Activated CD4-positive, alpha-beta T cell treated with anti-CD3 and anti-CD28 coated beads for 24 hours (primary cell): Measurements from ENCODE around the gene PRPS1.
"Not testable (repeated sequence)": the region's sequence is repeated elsewhere in the genome, so short reads cannot be mapped to it uniquely, and the experiment has no call there.

Experiments used
- DNase-seq, 2 donors: peaks; one replicate each; pipeline ENCODE4 v3.0.0-alpha.2; 2020; ENCODE audit warnings: low read depth in 2 of 2

The PRPS1 gene

DNA sequence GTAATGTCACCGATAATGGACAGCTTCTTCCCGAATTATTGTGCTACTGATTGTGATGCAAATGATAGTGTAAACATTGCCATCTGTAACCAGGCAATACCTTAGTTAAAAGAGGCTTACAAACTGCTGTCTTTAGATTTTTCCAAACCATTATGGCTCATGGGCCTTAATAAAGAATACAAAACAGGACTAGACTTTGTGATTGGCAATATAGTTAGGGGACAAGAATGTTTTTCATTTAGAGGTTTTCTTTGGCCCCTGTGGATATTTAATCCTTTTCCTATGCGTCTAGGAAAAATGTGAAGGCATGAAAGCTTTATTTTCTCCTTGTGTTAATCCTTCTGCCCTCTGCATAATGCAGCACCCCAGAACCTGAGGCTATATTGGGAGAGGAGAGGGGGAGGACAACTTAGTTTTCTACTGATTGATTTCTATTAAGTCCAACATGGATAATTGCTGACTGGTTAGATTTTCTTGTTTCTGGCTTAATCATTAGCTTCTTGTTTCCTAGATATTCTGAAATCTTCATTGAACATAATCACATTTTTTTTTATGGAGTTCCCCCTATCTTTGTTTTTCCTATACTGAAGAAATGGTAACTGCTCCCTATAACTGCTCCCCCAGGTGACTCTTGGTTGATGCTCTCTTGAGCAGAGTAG, 1.9 kb downstream of the PRPS1 start:
- no peak for DNase-seq

DNA sequence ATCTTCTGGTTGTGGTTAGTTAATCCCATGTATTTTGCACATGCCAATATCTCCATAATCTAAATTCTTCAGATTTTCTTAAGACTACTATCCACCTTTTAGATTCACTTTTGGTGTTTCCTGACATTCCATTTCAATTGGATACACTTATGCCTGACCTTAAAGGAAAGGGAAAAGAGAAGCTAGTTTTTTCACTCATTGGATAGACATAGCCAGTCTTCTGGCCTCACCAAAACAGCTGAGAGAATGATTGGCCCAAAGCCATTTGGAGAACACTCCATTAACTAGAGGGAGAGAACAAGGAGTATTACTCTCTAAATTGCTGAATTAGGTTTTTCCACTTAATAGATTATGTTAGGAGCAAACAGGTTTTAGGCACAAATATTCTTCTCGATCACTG, 4.0 kb downstream of the PRPS1 start:
- no peak for DNase-seq

DNA sequence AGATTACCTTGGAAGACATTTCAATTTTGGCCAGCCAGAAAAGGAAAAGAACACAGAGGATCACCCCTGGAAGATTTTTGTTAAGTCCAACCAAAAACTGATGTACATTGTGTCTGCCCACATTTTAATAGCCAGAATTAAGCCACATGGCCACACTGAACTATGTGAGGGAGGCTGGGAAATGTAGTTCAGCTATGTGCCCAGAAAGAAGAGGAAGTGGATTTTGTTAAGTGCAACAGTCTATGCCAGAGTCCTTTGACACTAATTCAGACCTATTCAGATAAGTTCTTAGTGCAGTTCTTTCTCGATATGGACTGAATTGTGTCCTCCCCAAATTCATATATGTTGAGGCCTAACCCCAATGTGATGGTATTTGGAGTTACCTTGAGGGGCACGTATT, 18.4 kb downstream of the PRPS1 start:
- DNase-seq, result no peak

DNA sequence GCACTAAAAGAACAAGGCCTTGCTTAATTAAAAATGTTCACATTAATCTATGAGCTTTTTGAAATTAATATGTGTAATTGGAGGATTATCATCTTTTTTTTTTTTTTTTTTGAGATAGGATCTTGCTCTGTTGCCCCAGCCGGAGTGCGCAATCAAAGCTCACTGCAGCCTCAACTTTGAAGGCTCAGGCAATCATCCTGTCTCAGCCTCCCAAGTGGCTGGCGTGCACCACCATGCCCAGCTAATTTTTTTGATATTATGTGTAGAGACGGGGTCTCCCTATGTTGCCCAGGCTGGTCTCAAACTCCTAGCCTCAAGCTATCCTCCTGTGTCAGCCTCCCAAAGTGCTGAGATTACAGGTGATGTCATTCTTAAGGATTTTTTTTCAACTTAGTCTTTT, 20.0 kb downstream of the PRPS1 start:
- no peak for DNase-seq

DNA sequence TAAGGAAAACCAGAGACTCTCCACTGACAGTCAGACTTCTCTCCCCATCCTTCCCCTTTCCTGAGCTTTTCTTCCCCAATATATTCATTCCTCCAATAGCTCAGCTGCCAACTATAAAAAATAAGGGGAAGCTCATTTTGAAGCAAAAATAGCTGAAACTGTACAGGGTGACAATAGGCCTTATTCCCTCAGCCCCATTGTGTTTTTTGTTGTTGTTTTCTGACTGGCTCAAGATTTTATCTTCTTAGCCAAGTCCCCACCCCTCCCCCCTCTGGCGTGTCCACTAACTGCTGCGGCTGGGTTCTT, 26.2 kb downstream of the PRPS1 start:
- no peak for DNase-seq

DNA sequence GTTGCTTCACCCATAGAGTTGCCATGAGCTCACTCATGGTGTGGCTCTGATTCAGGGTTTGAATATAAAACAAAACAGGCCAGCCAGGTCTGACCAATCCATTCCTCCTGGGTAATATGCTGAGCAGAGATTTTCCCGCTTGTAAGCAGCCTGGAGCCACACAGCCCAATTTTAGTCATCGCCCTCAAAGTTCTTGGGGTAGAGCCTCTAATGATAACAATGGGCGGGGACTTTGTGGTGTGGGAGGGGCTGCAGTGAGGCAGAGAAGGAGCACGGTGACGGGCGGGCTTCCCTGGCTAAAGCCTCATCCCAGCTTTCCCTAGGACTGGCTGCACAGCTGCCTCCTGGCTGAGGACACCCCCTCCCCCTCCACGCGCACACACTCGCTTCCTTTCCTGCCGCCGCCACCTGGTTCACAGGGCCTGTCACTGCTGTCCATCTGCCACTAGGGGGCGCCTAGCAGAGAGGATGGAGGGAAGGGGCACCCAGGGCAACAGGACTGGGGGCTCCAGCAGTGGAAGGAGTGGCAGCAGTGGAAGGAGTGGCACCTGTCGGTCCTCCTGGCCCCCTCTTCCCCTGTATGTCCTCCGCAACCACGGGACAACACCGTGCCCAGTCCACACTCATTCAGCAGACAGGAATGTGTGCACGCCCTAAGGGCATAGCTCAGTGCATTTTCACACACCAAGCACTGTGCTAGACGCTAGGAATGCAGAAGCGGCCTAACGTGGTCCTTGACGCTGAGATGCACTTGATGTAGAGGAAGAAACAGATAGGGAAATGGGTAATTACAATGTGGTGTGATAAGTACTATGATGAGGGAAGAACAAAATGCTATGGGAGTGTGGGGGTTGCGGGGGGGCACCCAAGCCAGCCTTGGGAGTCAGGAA, 26.8 kb downstream of the PRPS1 start:
- DNase-seq, result peak; percentile 41 to 58

DNA sequence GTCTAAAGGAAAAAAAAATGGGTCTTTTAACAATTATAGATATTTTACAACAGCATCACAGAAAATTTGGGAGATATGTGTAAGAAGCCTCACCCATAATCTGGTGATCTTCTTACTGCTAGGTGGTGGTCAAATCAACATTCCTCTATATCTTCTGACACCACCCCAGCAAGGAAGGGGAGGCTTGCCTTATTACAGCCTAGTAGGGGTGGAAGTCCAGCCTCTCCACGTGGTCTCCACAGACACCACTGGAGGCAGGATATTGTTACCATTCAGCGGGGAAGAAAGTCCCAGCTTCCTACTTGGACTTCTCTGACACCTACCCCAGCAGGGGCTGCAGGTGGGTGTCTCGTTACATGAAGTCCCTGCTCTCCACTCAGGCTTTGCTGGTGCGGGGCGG, 28.7 kb downstream of the PRPS1 start:
- no peak for DNase-seq

DNA sequence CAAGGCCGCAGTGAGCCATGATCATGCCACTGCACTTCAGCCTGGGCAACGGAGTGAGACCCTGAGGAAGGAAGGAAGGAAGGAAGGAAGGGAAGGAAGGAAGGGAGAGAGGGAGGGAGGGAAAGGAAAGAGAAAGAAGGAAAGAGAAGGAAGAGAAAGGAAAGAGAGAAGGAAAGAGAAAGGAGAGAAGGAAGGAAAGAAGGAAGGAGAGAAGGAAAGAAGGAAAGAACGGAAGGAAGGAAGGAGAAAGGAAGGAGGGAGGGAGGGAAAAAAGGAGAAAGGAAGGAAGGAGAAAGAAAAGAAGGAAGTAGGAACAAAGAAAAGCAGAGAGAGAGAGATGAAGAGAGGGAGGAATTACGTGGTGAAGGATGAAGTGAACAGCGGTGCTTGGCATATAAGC, 30.4 kb downstream of the PRPS1 start:
- no peak for DNase-seq

DNA sequence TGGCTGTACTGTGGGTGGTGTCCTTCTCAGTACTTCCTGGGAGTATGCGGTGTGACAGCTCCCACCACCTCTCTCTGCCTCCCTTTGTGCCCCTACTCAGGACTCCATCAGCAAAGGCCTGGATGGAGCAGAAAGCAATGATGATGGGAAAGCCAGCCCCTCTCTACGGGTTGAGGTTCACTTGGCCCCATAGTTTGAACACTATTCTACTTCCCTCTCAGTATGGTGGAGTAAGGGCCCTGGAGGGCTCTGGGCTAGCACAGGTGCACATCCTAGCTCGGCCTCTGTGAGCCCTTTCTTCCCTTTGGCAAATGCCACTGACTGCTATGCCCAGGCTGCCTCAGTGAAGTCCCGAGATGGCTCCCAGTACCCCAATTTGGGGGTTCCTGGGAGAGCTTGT, 31.0 kb downstream of the PRPS1 start:
- DNase-seq, result no peak

DNA sequence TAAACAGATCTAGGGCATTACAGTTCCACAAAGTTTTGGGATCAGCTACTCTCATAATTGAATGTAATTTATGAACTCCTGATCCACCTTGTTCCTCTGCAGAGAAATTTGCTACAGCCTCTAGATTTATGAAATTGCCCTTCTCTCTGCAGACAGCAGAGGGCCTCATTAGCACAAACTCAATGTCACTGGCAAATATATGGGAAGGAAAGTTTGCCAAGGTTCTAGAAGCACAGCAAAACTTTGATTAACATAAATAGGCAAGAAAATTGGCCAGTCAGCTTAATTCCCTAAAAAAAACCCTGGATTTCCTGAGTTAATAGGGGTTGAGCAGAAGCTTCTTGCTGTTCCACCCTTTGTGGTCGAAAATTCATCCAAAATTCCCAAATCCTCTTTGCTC, 31.5 kb downstream of the PRPS1 start:
- no peak for DNase-seq

DNA sequence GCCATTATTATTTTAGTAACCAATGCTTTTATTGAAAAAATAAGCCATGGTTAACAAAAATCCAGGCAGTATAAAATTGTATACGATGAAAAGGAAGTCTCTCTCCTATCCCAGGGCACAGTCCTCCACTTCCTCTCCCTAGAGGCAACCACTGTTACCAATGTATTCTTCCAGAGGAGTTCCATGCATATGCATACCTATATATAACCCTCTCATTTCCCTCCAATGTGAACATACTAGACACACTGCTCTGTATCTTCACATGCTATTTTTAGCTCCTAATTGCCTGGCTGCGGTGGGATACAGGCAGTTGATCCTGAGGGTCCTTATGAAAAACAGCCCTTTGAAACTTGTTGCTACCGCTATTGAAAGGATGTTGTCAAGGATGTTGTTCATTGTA, 33.8 kb downstream of the PRPS1 start:
- no peak for DNase-seq

DNA sequence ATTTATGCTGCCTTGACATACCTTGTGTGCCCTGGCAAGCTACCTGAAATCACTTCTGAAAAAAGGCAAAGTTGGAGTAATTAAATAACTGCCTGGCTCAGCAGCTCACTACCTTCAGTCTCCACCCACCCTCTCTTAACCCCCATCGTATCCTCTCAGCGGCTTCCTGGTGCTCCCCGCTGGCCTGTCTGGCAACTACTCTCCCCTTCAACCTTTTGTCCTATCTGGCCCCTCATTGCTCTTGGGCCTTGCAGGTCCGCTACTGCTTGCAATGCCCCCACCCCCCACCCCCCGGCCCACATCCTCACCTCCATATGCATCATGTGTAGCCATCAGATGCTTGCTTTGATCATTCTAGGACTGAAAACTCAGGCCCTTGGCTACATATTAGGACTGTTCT, 34.5 kb downstream of the PRPS1 start:
- no peak for DNase-seq

DNA sequence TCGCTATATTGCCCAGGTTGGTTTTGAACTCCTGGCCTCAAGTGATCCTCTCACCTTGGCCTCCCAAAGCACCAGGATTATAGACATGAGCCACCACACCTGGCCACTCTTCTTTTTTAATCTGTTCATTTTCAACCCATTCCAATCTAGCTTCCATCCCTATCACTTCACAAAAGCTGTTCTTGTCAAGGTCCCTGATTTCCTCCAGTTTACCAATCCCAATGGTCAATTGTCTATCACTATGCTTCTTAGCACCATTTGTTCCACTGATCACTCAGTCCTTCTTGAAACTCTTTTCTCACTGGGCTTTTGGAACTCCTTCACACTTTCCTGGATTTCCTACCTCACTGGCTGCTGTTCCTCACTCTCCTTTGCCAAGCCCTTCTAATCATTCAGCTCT, 38.6 kb downstream of the PRPS1 start:
- no peak for DNase-seq

DNA sequence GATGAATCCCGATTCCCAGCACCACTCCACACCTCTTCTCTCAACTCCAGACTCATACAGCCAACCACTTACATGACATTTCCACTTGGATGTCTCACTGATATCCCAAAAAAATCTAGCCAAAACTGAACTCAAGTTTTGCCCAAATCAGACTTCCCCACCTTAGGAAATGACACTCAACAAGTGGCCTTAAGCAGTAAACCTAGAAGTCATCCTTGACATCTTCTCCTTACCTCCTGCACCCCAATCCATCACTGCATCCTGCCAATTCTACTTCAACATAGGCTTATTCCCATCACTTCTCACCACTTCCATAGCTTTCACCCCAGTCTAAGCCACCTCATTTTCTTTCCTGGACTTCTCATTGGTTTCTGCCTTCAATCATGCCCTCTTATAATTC, 39.1 kb downstream of the PRPS1 start:
- no peak for DNase-seq

DNA sequence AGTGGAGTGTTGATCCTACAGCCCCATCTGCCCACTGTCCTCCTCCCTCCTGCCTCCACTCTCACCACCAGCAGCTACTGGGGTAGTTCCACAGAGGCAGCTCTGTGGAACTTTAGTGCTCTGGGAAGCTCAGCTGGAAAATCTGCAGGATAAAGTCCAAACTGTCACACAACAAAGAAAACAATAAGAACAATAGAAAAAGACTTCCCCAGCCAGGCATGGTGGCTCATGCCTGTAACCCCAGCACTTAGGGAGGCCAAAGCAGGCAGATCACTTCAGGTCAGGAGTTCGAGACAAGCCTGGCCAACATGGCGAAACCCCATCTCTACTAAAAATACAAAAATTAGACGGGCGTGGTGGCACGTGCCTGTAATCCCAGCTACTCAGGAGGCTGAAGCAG, 40.4 kb downstream of the PRPS1 start:
- not testable (repeated sequence) for DNase-seq

DNA sequence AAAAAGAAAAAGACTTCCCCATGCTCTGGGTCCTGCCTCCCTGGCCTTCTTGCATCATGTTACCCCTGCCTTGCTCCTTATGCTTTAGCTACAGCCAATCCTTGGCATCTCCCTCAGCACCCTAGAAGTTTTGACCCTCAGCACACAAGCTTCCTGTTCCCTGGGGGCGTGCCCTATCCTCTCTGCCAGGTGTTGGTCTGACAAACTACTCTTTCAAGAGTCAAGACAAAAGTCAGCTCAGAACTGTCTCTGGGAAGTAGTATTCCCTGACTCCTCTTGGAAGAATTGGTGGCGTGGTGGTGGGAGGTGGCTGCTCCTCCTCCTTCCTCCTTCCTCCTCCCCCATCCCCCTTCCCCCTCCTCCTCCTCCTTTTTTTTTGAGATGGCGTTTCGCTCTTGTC, 41.0 kb downstream of the PRPS1 start:
- no peak for DNase-seq

DNA sequence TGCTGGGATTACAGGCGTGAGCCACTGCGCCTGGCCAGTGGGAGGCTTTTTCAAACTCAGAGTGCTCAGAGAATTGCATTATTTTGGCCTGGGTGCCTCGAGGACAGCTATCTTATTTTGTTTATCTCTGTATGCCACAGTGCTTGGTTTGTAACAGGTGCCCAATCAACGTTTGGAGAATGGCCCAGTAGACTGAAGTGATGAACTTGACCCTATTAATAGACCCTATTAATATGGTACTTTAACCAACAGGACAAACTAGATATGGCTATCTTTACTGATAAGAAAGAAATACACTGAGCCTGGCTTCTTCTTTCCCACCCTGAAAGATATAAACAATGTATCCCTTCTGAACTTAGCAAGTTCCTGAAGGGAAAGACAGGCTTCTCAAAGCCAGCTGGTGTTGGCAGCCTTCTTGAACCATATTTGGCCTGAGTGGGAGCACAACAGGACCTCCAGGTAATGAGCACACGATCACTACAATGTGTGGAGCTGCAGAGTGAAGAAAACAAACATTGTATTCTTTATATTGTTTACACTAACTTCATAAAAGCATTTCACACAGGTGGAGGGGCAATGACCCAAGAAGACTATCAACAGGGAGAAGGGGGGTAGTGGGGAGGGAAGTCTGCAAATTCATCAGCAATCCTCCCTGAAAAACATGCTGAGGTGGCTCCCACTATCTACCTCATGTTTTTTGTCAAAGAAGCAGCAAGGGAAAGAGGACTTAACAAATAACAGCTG, 41.7 kb downstream of the PRPS1 start:
- DNase-seq, result no peak

DNA sequence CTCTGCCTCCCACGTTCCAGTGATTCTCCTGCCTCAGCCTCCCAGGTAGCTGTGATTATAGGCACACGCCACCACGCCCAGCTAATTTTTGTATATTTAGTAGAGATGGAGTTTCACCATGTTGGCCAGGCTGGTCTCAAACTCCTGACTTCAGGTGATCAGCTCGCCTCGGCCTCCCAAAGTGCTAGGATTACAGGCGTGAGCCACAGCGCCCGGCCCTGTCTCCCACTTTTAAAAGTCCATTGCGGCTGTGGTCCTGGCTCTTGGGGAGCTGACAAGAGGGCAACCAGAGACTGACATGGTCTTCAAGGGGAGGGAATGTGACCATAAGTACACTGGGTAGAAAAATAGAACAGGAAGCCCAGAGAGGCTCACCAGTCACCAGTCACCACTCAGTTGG, 42.9 kb downstream of the PRPS1 start:
- not testable (repeated sequence) for DNase-seq

DNA sequence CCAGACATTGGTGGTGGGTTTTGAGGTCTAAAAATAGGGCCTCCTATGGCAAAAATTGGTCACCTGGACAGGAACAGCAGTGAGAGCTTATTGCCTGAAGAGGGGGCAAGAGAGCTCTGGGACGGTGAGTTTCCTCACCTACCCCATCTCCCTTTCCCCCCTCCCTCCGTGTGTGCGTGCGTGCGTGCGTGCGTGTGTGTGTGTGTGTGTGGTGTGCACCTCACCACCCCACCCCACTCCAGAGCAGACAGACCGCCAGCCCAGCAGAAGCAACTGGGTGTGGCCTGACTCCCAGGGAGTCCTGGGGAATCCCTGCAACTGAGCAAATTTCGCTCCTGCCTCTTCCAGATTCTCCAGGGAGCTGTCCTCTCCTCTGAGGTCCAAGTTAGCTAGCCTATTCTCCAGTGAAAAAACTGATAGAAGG, 44.7 kb downstream of the PRPS1 start:
- DNase-seq, result peak; percentile 26 to 56

DNA sequence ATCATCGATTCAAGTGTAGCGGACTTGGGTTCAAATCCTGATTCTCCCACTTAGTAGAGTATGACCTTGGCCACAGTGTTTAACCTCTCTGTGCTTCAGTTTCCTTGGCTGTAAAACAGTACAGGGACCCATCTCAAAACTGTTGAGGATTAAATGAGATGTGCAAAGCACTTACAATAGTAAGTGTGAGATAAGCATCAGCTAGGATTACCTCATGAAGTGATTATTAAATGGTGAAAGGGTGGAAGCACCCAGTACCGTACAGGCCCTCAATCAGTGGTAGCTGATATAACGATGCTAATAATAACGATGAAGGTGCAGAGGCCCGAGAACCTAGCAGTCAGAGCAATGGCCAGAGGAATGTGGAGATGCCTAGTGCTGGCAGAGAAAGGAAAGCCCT, 45.1 kb downstream of the PRPS1 start:
- DNase-seq, result no peak

DNA sequence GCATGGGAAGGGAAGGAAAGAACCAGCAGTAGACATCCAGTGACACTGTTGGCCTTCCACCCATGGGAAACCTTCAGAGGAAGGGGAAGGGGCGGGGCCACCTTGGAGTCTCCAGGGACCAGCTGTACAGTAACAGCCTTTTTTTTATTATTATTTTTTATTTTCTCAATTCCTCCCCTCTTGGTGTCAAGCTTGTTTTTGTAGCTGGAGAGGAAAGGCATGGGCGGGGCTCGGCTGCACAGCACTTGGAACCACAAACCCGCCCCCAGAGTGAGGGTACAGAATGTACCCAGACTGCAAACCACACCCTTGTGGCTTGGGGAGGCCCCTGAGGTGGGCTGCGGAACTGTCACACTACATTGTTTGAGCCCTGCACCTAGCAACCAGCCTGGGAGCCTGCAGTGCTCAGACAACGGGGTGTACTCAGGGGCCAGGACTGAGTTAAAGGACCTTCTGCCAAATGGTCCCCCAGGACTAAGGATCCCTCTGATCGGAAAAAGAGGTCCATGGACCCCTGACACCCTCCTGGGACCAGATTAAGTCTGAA, 45.7 kb downstream of the PRPS1 start:
- DNase-seq, result peak; percentile 67 to 83

DNA sequence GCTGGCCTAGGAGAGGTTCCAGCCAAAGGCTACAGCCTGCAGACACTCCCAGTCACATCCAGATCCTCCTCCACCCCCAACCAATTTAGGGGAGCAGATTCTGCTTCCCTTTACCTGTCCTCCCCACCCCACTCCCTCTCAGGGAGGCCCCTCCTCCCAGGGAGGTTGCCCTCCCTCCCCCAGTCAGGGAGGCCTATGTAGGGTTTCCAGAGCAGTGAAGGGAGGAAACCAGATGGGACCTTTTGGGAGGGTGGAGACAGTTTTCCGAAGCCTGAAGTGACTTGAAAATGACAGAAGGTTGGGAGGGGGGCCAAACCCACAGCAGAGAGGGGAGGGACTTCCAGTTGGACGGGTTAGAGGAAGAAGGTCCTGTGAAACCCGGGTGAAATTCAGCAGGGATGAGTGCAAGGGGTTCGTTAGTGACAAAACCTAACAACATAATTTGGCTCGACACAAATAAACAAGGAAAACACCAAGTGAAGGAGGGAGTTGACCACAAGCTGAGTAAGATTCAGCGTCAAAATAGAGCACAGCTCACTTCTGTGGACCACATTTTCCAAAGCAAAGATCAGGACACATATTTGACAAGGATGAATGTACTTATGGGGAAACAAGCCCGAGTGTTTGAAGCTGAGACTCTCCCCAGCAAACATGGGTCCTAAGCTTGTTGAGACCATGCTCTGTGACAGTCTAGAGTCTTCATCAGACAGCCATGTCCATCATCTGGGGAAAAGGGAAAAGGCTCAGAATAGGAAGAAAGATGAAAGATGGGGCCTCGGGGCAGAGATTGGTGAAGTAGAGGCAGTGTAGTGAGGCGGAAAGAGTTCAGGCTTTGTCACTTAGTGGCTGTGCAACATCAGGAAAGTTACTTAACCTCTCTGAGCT, 46.4 kb downstream of the PRPS1 start:
- DNase-seq, result no peak
